Left lobe of liver (tissue), 2 donors: ENCODE results near the gene FLT3. TPM values are rescaled to one million over a fixed set of nuclear protein-coding genes. Genes with fewer than 3 reads are reported as not detected.
A peak's percentile ranks its signal among the peaks of the same experiment; 100 is the strongest.

ENCODE experiments used
- ATAC-seq: fragments of 200-7000 bp; cut with Tn5 transposase; one replicate; pipeline ENCODE4 v1.9.1; 2020; ENCODE audit warnings: mild to moderate bottlenecking, moderate library complexity
- DNase-seq: peaks from one replicate; pipeline ENCODE4 v3.0.0-alpha.2; 2020; ENCODE audit warnings: low spot score
- total RNA-seq: library from RNA; stranded (reverse); gene quantifications from one replicate; pipeline ENCODE4 v1.2.1, GENCODE V29; 2021
- donor health status: DM: no; HTN: no; CAD: no; lungs with moderate emphysema.
- donor health status: DM: no; HTN: yes; CAD: no.

The FLT3 gene
- total RNA-seq, 1 donor from 2014 or later, result 0.15 TPM

DNA sequence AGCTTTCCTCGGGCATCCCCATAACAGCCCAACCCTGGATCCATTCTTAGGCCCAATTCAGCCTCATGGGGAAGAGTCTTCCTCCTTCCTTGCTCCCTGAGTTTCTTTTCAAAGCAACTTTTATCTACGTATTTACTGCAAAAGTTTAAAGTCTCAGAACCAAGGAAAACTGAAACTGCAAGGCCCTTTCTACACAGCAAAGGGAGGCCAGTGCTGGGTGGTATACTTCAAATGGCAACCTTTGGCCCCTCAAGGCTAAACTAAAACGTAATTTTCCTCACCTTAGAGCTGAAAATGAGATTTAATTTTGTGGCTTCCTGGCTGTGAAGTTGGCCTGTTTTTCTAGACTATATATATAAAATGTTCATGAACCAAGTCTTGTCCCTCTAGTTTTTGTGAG, 136.9 kb downstream of the FLT3 start:
- no peak for DNase-seq

DNA sequence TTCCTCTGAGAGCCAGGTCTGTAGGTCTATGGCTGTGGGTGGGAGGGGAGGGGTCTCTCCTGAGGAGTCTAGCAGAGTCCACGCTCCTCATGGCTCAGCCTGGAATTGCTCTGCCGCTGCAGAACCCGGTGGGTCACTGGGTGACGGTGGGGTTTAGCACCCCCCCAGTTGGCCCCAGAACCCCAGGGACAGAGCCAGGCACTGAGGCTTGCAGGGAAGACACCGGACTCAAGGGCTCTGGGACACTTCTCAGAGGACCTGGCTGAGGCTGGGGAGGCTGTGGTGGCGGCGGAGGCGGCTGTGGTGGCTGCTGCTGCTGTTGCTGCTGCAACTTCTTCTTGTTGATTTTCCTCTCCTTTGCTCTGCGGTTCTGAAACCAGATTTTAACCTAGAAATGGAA, 137.4 kb downstream of the FLT3 start:
- DNase-seq, result no peak

More for the DNA sequence above, 136.9 kb downstream of the FLT3 start:
- ATAC-seq, result no peak

DNA sequence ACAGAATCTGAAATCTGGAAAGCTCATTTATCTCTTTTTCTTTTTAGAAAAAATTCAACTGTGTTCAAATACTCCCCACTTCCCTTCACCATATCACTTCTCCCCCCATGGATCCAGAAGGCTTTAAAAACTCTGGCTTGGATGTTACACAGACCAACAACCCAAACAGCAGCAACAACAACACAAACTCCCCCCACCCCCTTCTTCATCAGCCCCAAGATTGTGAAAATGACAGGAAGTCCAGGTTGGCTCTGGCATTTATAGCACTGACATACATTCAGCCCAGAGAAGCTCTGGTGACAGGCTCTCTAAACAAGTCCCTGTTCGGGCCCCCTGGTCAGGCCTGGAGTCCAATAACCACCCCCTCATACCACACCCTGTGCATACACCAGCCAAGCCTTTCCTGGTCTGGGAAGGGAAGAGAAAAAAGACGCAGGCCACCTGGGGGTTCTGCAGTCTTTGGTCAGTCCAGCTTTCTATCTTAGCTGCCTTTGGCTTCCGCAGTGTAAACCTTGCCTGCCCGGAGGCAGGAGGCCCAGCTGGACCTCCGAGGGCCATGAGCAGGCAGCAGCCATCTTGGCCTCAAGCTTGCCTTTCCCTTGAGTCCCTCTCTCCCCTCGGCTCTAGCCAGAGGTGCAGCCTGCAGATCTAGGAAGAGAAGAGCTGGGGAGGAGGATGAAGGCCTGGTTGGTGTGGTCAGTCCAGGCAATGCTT, 138.1 kb downstream of the FLT3 start:
- no peak for ATAC-seq
- DNase-seq, result no peak

More for the DNA sequence above, 137.4 kb downstream of the FLT3 start:
- ATAC-seq, result no peak

DNA sequence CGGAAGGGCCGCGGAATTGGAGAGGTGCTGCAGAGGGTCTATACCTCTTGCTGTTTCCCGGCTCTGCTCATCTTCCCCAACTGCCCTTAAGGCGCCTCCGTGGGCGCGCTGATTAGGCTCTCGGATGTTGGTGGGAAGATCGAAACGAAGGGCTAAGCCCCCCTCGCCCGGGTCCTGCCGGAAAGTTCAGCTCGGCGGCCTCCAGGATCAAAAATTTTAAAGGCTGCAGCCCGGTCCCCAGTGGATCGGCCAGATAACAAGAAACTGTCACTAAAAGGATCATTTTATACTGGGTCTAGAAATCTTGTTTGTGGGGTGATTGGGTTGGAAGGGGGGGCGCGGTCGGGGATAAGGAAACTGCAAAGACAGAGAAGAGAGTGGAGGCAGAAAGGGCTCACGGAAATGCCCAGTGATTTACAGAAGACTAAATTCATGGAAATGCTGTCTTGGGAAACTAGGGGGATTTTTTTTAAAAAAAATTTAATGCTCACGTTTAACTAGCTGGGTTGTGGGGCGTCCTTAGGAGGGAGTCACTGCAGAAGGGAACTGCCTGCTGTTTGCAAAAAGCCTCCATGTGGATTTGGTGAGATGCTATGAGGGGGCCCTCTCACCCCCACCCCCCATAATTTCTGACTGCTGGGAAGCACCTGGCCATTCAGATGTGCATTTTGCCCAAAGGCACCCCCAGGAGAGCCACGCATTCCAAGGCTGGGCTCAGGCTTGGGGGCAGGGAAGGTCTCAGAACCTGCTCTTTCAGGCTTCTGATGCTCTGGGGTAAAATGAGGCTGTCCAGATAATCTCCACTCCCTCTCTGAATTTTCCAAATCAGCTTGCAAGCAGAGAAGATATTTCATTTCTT, 138.9 kb downstream of the FLT3 start:
- no peak for DNase-seq
- no peak for ATAC-seq

DNA sequence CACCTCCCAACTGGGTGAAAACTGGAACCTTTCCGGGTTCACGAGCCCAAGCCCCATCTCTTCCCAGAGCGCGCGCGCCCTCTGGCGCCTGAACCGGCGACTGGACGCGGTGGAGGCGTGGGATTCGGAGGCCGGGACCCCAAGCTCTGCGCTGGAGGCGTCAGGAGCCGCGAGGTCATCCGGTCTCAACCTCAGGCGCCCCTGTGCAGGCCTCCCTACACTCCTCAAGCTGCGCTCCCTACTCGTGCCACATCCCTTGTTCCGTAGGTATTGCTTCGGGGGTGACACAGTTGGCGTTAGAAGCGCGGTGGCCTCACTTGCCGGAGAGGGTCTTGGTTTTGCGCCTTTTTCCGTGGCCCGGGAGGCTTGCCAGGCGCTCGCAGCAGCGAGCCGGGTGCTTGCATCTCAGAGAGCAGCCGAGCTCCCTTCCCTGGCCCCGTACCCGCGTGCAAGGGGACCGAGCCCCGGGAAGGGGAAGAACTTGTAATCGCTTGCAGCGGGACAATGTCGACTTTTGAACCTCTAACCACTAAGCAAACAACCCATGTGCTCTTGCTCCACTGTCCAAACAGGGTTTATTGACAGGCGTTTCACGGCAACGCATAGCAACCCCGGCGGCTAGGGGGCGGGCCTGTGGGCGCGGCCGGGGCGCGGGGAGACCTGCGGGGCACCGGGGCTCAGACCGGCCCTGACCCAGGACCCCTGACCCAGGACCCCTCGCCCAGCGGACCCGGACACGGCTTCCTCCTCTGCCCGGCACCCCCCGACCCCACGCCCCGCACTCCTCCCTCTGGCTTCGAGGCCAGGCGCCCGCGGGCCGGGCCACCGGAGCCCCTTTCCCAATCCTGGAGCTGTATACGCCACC, 139.8 kb downstream of the FLT3 start:
- DNase-seq (peak; percentile 90), ATAC-seq (peak; percentile 90)

DNA sequence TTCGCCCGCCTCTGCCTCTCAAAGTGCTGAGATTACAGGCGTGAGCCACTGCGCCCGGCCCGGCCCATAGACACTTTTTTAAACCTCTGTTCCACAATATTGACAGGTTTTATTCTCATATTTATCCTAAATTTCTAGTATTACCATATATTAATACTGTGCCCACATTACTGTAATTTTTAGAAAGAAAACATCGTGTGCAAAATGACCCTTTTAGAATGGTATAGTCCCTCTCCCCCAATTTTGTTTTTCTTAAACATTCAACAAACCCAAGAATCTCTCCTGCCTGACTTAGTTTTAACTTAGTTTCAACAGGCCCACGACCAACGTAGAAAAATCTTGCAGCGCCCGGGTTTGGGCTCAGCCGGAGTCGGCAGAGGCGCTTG, 140.4 kb downstream of the FLT3 start:
- DNase-seq (no peak), ATAC-seq (no peak)

DNA sequence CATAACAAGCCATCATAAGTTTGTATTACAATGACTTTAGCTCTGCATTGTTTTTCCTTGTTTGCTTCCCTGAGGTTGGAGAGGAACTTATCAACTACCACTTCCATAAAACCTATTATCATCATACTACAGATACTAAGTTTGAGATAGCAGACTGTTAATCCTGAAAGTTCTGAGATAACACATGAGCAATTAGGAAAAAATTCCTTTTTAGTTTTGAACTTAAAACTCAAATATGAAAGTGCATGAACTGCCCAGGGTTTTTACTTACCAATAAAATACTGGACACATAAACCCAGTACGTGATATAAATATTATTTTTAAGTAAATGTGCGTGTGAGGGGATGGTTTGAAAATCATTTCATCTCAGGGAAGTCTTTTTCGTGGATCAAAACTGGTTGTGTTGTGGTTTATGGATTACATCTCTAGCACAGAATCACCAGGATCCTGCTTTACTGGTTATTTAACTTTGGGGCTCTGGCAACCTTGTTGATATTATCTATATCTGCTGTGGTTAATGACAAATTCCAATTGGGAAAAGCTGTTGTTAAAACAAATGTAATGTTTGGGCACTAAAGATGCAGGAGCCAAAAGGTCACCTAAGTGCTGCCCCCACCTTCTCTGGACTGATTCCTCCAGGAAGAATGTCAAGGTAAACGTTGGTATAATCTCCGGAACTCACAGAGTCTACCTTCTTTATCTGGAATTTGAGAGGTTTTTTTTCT, 143.6 kb downstream of the FLT3 start:
- no peak for ATAC-seq
- DNase-seq, result no peak

DNA sequence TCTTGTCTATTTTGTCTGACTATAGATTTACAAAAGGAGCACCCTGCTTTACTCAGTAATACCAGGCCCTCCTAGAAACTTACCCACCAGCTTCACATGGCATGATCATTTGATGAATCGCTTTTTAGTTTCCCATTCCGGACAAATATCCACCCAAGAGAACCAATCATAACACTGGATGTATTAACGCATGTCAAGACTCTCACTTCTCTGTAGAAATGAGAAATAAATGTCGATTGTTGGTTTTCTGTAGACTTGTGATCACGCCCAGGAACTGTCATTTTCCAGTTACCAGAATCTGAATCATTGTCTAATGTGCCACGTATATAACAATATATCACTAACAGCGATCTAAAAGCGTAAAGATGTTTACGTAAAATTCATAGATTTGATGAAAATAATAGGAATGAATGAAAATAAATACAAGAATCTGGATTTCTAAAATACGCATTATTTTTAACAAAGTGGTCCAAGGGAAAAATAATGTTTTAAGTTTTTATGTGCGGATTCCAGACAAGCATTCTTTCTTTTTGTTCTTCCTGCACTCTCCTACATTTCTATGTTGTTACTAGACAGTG, 145.3 kb downstream of the FLT3 start:
- ATAC-seq (no peak), DNase-seq (no peak)

DNA sequence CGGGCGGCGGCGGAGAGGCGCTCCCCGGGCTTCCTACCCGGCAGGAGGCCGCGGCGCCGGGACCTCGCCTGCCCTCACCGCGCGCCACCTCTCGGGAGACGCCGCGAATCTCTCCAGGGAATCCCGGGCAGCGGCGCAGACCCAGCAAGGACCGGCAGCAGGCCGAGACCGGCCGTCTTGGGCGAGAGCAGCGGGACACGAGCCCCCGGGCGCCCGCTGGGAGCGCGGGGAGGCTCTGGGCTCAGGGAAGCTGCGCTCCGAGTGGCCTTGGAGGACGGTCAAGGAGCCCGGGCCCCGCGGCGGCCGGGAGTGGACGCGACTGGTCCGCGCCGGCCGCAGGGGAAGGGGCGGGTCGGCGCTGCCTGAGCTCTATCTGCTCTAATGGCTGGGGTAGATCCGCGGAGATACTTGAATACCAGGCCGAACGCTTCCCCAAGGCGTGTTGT, 145.9 kb downstream of the FLT3 start:
- ATAC-seq (peak; percentile 69), DNase-seq (peak; percentile 74)

DNA sequence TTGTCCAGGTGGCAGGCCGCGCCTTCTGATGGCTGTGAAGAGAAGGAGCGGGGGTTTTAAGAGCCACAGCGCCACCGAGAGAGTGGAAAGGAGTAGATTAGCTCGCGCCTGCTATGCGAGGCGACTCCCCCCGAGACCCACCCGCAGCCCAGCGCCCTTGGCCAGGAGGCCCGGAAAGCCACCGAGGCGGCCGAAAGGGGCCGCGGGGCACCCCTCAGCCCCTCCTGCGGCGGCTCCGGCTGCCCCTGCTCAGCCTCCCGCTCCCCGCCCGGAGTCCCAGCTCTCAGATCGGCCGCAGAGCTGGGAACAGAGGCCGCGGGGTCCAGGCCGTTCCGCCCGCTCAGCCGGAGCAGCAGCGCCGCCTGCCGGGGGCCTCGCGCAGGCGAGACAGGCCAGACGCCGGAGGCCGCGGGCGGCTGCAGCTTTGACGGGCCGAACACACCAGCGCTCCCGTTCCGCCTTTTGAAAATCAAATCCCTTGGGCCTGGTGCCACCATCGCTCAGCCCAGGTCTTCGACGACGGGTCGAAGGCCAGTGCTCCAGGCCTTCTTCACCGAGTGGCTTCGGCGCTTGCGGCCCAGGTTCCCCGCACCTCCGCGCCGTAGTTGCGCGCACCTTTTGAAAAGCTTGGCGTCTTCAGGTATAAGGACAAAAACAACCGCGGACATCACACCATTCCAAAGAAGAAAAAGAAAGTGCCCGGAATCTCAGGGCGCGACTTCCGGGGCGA, 146.5 kb downstream of the FLT3 start:
- ATAC-seq, result peak; percentile 89
- peak; percentile 87 for DNase-seq

Other genes with a start within 250 kb of the FLT3 start
- gene PDX1, start 180.6 kb downstream of the FLT3 start, total RNA-seq, result 0.70 TPM
- gene CDX2, start 131.3 kb downstream of the FLT3 start, total RNA-seq, result not detected
- gene URAD, start 111.9 kb downstream of the FLT3 start, total RNA-seq, result not detected
- gene PAN3, start 38.0 kb upstream of the FLT3 start, total RNA-seq, result 8.0 TPM